Measurements from ENCODE around the gene AKT2. TPM values are rescaled to one million over a fixed set of nuclear protein-coding genes. Genes with fewer than 3 reads are reported as not detected.

AKT2 gene
- total RNA-seq, 1 experiment from 2014 or later = 53.5 TPM

DNA sequence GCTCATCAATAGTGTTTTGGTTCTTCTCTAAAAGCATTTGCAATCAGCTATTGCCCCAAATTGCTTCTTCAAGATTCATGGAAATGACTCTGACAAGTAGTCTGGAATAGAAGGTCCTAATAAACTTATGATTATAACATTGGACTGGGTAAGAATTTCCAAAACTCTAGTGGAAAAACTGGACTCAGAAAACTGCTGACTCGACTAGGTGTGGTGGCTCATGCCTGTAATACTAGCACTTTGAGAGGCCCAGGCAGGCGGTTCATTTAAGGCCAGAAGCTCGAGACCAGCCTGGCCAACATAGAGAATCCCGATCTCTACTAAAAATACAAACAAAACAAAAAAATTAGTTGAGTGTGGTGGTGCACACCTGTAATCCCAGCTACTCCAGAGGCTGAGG is 15.5 kb upstream of the AKT2 start:
- no peak for DNase-seq (ENCODE audit: low read depth)

DNA sequence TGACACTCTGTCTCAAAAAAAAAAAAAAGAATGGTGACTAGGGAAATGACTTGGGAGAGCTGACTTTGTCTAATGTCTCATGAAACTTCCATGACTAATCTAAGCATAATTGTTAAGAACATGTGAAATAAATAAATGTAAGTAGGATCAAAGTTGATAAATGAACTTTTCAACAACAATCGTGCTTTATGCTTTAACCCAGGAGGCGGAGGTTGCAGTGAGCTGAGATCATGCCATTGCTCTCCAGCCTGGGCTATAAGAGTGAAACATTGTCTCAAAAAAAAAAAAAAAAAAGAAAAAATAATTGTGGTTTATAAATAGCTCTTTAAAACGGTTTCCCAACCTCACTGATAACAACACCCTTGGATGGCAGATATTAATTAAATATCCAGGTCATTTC is 12.9 kb upstream of the AKT2 start:
- no peak for DNase-seq (ENCODE audit: low read depth)

DNA sequence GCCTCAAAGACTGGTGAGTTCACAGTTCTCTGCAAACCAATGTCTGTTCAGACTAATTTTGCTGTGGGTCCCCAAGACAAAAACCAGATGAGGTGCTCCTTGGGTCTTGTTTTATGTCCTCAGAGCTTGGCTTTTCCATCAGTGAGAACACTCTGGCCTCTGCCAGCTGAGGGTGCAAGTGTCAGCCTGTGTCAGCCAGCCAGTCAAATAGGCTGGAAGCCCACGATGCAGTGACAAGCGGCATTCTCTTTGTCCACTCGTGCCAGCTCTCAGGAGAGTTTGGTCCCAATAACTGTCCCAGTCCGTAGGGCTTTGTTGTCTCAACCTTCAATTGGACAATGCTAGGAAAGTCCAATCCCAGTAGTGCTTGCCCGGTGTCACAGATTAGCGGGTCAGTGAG is 9.4 kb upstream of the AKT2 start:
- no peak for DNase-seq (ENCODE audit: low read depth)

DNA sequence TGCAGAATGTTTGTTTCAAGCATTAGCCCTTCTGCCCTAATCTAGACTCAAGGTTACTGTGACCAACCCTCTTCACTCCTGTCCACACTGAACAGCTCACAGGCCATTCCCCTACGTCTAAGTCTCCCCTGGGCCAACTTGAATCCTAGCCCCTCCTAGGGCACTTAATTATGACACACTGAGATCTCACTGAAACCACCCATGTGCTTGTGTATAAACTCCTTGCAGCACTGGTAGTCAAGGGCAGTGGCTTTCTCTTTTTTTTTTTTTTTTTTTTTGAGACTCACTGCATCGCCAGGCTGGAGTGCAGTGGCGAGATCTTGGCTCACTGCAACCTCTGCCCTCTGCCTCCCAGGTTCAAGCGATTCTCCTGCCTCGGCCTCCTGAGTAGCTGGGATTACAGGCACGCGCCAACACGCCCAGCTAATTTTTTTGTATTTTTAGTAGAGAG is 1.9 kb upstream of the AKT2 start:
- no peak for DNase-seq (ENCODE audit: low read depth)

GRCh38 chr19:40286235-40286970 is 1.3 kb upstream of the AKT2 start:
- no peak for DNase-seq (ENCODE audit: low read depth)

DNA sequence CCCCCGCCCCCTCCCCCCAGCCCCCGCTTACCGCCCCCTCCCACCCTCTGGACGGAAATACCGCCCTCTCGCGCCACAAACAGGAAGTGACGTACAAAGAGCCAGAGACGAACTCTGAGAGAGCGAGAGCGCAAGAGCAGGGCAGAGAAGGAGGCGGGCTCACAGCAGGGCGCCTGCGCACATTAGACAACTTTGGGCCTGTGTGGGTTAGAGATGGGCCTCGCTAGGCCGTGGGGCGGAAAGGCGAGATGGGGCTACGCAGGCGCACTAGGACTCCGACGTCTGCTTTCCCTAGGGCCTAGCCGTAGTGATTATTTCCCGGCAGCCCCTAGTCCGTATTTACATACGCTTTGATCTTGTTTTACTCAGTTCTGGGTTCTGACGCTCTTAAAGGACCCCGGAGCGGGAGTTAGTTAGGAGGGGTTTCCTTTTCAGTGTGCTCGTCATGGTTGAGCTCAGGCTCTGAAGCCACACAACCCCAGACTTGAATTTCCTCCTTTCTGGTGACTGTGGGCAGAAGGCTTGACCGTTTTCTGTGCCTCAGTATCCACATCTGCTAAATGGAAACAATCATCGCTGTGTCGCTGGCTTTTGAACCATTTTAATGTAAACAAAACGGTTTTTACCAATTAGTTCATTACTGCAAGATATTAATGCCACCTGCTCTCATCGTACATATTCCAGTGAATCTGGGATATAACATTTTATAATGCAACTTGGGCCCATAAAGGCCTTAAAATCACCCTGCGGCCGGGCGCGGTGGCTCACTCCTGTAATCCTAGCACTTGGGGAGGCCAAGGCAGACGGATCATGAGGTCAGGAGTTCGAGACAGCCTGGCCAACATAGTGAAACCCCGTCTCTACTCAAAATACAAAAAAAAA is 449 bp upstream of the AKT2 start:
- DNase-seq (ENCODE audit: low read depth) = peak; percentile 100

- DNase-seq (ENCODE audit: low read depth) = no peak
Measured at GRCh38 chr19:40284251-40284500, 969 bp downstream of the AKT2 start.

GRCh38 chr19:40283414-40284250 is 1.5 kb downstream of the AKT2 start:
- DNase-seq (ENCODE audit: low read depth) = no peak

GRCh38 chr19:40282920-40283319 is 2.2 kb downstream of the AKT2 start:
- DNase-seq (ENCODE audit: low read depth) = no peak

- no peak for DNase-seq (ENCODE audit: low read depth)
Measured at GRCh38 chr19:40282209-40282580, 3.0 kb downstream of the AKT2 start.

DNA sequence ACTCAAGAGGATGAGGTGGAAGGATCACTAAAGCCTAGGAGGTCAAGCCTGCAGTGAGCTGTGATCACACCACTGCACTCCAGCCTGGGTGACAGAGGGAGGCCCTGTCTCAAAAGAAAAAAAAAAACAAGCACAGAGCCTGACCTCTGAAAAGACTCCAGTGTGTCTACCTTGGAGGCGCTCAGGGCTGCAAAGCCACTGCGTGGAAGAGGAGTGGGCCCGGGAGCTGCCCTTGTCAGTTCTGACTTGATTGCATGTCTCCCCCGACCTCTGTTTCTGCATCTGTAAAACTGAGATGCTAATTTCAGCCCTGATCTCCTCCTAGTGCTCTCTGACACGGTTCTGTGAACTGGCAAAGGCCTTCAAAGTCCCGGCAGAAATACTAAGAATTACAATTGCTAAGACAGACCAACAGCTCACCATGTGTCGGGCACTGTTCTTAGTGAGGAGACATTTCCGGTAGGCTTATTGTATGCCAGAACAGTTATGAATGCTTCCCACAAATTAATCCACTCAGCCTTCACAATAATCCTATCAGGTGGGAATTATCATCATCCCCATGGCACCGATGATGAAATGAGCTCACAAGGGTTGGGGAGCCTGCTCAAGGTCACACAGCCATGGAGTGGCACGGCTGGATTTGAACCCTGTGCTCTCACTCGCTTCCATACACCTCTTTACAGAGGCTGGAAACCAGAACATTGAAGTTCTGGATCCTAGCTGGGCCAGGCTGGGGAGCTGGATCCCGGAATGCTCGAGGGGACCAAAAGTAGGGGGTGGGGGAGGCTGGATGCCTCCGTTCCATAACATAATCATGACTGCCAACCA is 3.5 kb downstream of the AKT2 start:
- no peak for DNase-seq (ENCODE audit: low read depth)

- no peak for DNase-seq (ENCODE audit: low read depth)
Measured at GRCh38 chr19:40280608-40281221, 4.4 kb downstream of the AKT2 start.

GRCh38 chr19:40279761-40280607 is 5.2 kb downstream of the AKT2 start:
- no peak for DNase-seq (ENCODE audit: low read depth)

DNA sequence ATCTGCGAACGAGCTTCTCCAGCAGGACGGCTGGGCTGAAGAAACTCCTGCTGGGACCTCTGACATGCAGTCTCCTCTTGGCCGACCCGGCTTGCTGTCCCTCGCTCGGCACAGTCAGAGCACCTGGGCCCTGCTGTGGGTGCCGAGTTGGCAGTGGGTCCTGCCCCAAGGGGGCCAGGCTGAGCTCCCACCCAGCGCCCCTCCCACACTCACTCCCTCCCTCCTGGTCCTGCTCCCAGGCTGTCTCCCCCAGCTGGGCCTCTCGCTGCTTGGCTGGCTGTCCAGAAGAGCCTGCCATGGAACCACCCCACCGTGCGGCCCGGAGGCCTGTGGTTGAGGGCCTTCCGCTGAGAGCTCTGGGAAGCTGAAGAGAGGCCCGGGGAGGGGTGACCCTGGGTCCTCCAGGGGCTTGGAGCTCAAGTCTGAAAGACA is 6.0 kb downstream of the AKT2 start:
- DNase-seq (ENCODE audit: low read depth) = no peak

GRCh38 chr19:40278361-40279035 is 6.6 kb downstream of the AKT2 start:
- DNase-seq (ENCODE audit: low read depth) = no peak

- no peak for DNase-seq (ENCODE audit: low read depth)
Measured at GRCh38 chr19:40277356-40278059, 7.6 kb downstream of the AKT2 start.

DNA sequence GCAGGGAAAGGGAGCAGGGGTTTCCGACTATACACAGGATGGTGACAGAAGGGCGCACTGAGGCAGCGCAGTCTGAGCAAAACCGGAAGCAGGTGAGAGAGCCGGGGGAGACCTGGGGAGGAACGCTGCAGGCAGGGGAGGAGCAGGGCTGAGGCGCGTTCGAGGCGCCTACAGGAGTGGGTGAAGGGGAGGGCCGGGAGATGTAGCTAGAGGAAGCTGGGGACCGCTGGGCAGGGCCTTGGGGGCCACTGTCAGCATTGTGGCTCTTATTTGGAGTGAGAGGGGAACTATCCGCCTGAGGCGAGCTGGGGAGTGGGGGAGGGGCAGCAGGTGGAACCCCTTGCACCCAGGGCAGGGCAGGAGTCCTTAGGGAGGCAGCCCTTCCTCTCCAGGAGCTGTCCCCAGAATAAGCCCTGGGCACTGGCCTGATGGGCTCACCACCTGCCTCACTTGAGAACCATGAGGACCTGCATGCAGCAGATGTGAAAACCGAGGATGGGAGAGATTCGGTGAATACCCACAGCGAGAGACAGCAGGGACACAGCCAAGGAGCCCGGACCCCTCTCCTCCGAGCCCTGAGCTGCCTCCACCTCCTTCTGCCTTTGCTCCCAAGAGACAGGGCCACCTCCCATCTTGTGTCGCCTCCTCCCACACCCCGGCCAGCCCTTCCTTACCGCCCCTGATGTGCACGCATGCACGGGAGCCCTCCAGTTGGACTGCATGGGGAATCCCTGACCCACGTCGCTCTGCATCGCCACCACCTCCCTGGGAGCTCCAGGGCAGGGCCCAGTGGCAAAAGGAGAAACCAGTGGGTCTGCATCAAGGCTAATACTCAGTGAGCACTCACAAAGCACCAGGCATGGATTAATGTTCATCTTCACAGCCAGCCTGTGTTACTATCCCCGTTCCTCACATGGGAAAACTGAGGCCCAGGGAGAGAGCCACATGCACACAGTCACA is 10.3 kb downstream of the AKT2 start:
- DNase-seq (ENCODE audit: low read depth) = no peak

Data from RPMI7951 (cell line).